Calu3 (cell line): ENCODE results near the gene COMT. TPM values are rescaled to one million over a fixed set of nuclear protein-coding genes. Genes with fewer than 3 reads are reported as not detected.

Source experiments
- BruUV-seq: library from RNA; stranded (reverse); fragments of 400-500 nt; replicated peaks from 2 replicates; lab custom pipeline; 2021; lab: Mats Ljungman, UMichigan
- CTCF ChIA-PET: fragments of 300-600 bp; sonication (Branson Sonifier 250); formaldehyde crosslinking; loops from one replicate; lab custom pipeline; 2022; ENCODE audit warnings: antibody characterized with exemption; lab: Charles Lee
- DNase-seq: peaks from one replicate; pipeline ENCODE4 v3.0.0; 2022
- H3K27ac Mint-ChIP-seq: one replicate; pipeline ENCODE4 v1.8.0; 2022; ENCODE audit warnings: mixed read lengths; ENCODE audit not compliant: unreplicated experiment
- H3K27me3 Mint-ChIP-seq: one replicate; pipeline ENCODE4 v1.8.0; 2022; ENCODE audit warnings: mixed read lengths; ENCODE audit not compliant: unreplicated experiment
- H3K36me3 Mint-ChIP-seq: one replicate; pipeline ENCODE4 v1.8.0; 2022; ENCODE audit warnings: mild to moderate bottlenecking, moderate library complexity, mixed read lengths; ENCODE audit not compliant: insufficient read depth, unreplicated experiment
- H3K4me1 Mint-ChIP-seq: one replicate; pipeline ENCODE4 v1.8.0; 2022; ENCODE audit warnings: mild to moderate bottlenecking, low read depth, mixed read lengths; ENCODE audit not compliant: unreplicated experiment
- H3K4me3 Mint-ChIP-seq: one replicate; pipeline ENCODE4 v1.8.0; 2022; ENCODE audit warnings: mild to moderate bottlenecking, low read depth, moderate library complexity, mixed read lengths; ENCODE audit not compliant: unreplicated experiment
- H3K9me3 Mint-ChIP-seq: one replicate; pipeline ENCODE4 v1.8.0; 2022; ENCODE audit warnings: low read depth, mixed read lengths; ENCODE audit not compliant: unreplicated experiment
- intact Hi-C: fragments of 100-400 bp; cut with micrococcal nuclease; formaldehyde crosslinking; loops from one replicate; pipeline ENCODE4 v1.10.0; 2022; ENCODE audit not compliant: unreplicated experiment
- total RNA-seq: library from RNA; stranded (reverse); gene quantifications from 2 replicates; pipeline ENCODE4 v1.2.3, GENCODE V29; 2022
- TF ChIP-seq, protein P1 (sequence below): fragments of 200-600 bp; IDR thresholded peaks from one replicate; pipeline ENCODE4 v1.8.0; 2022; ENCODE audit warnings: antibody characterized with exemption; ENCODE audit not compliant: unreplicated experiment

Gene COMT
- total RNA-seq, 1 experiment from 2014 or later = 170 TPM

DNA sequence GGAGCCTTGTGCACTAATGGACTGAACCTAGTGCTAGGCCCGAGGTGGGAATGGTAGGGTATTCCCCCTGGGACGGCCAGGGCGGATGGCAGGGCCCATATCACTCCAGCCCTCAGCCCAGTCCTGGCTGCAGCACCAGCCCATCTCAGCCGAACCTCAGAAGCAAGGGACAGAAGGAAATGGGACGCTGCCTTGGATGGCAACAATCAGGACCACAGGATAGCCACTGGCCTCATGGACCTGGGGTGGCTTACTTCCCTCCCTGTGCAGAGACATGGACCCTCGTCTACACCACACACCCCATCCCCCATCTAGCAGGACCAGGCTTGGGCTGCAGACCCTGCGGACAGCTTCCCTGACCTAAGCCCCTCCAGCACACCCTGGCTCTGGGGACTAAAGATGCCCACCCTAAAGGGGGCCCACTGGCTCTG is 50.9 kb downstream of the COMT start:
- no peaks in the 10 kb centered on the region for H3K27me3 Mint-ChIP-seq
- TF ChIP-seq, protein P1, sequence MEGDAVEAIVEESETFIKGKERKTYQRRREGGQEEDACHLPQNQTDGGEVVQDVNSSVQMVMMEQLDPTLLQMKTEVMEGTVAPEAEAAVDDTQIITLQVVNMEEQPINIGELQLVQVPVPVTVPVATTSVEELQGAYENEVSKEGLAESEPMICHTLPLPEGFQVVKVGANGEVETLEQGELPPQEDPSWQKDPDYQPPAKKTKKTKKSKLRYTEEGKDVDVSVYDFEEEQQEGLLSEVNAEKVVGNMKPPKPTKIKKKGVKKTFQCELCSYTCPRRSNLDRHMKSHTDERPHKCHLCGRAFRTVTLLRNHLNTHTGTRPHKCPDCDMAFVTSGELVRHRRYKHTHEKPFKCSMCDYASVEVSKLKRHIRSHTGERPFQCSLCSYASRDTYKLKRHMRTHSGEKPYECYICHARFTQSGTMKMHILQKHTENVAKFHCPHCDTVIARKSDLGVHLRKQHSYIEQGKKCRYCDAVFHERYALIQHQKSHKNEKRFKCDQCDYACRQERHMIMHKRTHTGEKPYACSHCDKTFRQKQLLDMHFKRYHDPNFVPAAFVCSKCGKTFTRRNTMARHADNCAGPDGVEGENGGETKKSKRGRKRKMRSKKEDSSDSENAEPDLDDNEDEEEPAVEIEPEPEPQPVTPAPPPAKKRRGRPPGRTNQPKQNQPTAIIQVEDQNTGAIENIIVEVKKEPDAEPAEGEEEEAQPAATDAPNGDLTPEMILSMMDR = no peak
- no peak for DNase-seq
- no peaks in the 10 kb centered on the region for H3K9me3 Mint-ChIP-seq
- BruUV-seq = no TSS peak
- intact Hi-C loops = no loop called here
- H3K27ac Mint-ChIP-seq = no peak overlapping the region
- H3K4me3 Mint-ChIP-seq = no peak overlapping the region
- H3K36me3 Mint-ChIP-seq = peaks cover 8% of the 10 kb centered on the region
- CTCF ChIA-PET = interaction anchor here (0.9 kb wide), 1 partner anchor 18 kb away, joined by 3 read pairs; no protein-coding TSS in a partner anchor
- H3K4me1 Mint-ChIP-seq = no peaks in the 10 kb centered on the region

GRCh38 chr22:19992921-19993355 is 51.4 kb downstream of the COMT start:
- H3K27ac Mint-ChIP-seq = no peak overlapping the region
- no TSS peak for BruUV-seq
- CTCF ChIA-PET = no interaction called here

GRCh38 chr22:19993926-19994325 is 52.4 kb downstream of the COMT start:
- intact Hi-C loops = no loop called here
- TF ChIP-seq, protein P1 = no peak
- Mint-ChIP-seq H3K36me3 (peaks cover 4% of the 10 kb centered on the region), H3K9me3 (no peaks in the 10 kb centered on the region), H3K4me1 (no peaks in the 10 kb centered on the region), H3K27ac (no peak overlapping the region), H3K27me3 (no peaks in the 10 kb centered on the region), H3K4me3 (no peak overlapping the region)
- no peak for DNase-seq
- CTCF ChIA-PET = no interaction called here
- BruUV-seq = no TSS peak

More at GRCh38 chr22:19992921-19993355, 51.4 kb downstream of the COMT start:
- TF ChIP-seq, protein P1 = no peak
- no peaks in the 10 kb centered on the region for H3K27me3 Mint-ChIP-seq
- DNase-seq = no peak
- H3K4me3 Mint-ChIP-seq = no peak overlapping the region
- H3K9me3 Mint-ChIP-seq = no peaks in the 10 kb centered on the region
- no peaks in the 10 kb centered on the region for H3K4me1 Mint-ChIP-seq
- peaks cover 8% of the 10 kb centered on the region for H3K36me3 Mint-ChIP-seq
- intact Hi-C loops = no loop called here

GRCh38 chr22:19994851-19995610 is 53.5 kb downstream of the COMT start:
- DNase-seq = no peak
- Mint-ChIP-seq H3K4me3 (no peak overlapping the region), H3K27ac (no peak overlapping the region), H3K9me3 (no peaks in the 10 kb centered on the region), H3K4me1 (no peaks in the 10 kb centered on the region), H3K27me3 (no peaks in the 10 kb centered on the region), H3K36me3 (peaks cover 4% of the 10 kb centered on the region)
- intact Hi-C loops = no loop called here
- CTCF ChIA-PET = interaction anchor here (0.6 kb wide), 1 partner anchor 1013 kb away, joined by 3 read pairs; no protein-coding TSS in a partner anchor
- BruUV-seq = no TSS peak
- TF ChIP-seq, protein P1 = no peak
